ENCODE measurements around the gene CDH16.

CDH16 gene

GRCh38 chr16:66918355-66918754 lies 330 bp downstream of the CDH16 start:
- no peaks in the 10 kb centered on the region for H3K9me3 Mint-ChIP-seq
- no peaks in the 10 kb centered on the region for H3K4me1 Mint-ChIP-seq (ENCODE audit: low read depth)
- peaks cover 15% of the 10 kb centered on the region for H3K27me3 Mint-ChIP-seq (ENCODE audit: low read depth)
- H3K4me3 Mint-ChIP-seq, result no peak overlapping the region
- no peak overlapping the region for H3K27ac Mint-ChIP-seq
- H3K36me3 Mint-ChIP-seq (ENCODE audit: low read depth), result no peaks in the 10 kb centered on the region
- no peak for DNase-seq (ENCODE audit: low spot score)

DNA sequence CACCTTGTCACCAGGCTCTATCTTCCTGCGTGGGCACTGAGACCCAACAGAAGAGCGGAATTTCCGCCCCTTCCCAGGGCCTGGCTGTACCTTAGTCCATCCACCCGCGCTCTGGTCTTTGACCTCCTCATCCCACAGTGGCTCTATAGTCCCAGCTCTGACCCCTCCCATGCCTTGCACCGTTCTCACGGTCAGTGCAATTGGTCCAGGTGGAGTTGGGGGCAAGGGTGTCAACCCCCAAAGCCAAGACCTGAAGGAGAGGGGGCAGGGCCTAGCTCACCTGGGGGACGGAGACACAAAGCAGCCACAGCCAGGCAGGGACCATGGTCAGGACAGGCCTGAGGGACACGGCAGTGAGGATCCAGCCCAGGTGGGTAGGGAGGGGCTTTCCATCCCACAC lies 944 bp downstream of the CDH16 start:
- no peaks in the 10 kb centered on the region for H3K4me1 Mint-ChIP-seq (ENCODE audit: low read depth)
- no peak overlapping the region for H3K27ac Mint-ChIP-seq
- H3K9me3 Mint-ChIP-seq, result no peaks in the 10 kb centered on the region
- no peaks in the 10 kb centered on the region for H3K36me3 Mint-ChIP-seq (ENCODE audit: low read depth)
- H3K27me3 Mint-ChIP-seq (ENCODE audit: low read depth), result peaks cover 14% of the 10 kb centered on the region
- no peak for DNase-seq (ENCODE audit: low spot score)
- H3K4me3 Mint-ChIP-seq, result no peak overlapping the region

DNA sequence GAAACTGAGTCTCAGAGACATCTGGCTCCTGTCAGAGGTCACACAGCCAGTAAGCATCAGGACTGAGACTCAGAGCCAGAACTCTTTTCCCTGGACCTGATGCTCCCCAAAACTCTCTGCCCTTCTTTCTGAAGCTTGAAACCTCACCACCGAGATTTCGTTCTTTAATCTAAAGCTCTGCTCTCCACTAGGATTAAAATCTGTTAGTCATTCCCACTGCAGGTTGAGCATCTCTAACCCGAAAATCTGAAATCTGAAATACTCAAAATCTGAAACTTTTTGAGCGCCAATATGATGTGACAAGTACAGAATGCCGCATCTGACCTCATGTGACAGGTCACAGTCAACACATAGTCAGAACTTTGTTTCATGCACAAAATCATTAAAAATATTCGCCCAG lies 2.2 kb downstream of the CDH16 start:
- Mint-ChIP-seq H3K9me3 (no peaks in the 10 kb centered on the region), H3K4me3 (no peak overlapping the region), H3K36me3 (ENCODE audit: low read depth) (no peaks in the 10 kb centered on the region), H3K27me3 (ENCODE audit: low read depth) (peaks cover 14% of the 10 kb centered on the region), H3K27ac (no peak overlapping the region), H3K4me1 (ENCODE audit: low read depth) (no peaks in the 10 kb centered on the region)
- DNase-seq (ENCODE audit: low spot score), result no peak

GRCh38 chr16:66915041-66915440 lies 3.6 kb downstream of the CDH16 start:
- Mint-ChIP-seq H3K9me3 (no peaks in the 10 kb centered on the region), H3K4me3 (no peak overlapping the region), H3K27me3 (ENCODE audit: low read depth) (peaks cover 4% of the 10 kb centered on the region), H3K4me1 (ENCODE audit: low read depth) (no peaks in the 10 kb centered on the region), H3K36me3 (ENCODE audit: low read depth) (no peaks in the 10 kb centered on the region), H3K27ac (no peak overlapping the region)
- DNase-seq (ENCODE audit: low spot score), result no peak

GRCh38 chr16:66914541-66914940 lies 4.1 kb downstream of the CDH16 start:
- Mint-ChIP-seq H3K27ac (no peak overlapping the region), H3K27me3 (ENCODE audit: low read depth) (no peaks in the 10 kb centered on the region), H3K9me3 (no peaks in the 10 kb centered on the region), H3K36me3 (ENCODE audit: low read depth) (no peaks in the 10 kb centered on the region), H3K4me1 (ENCODE audit: low read depth) (no peaks in the 10 kb centered on the region), H3K4me3 (no peak overlapping the region)
- DNase-seq (ENCODE audit: low spot score), result no peak

DNA sequence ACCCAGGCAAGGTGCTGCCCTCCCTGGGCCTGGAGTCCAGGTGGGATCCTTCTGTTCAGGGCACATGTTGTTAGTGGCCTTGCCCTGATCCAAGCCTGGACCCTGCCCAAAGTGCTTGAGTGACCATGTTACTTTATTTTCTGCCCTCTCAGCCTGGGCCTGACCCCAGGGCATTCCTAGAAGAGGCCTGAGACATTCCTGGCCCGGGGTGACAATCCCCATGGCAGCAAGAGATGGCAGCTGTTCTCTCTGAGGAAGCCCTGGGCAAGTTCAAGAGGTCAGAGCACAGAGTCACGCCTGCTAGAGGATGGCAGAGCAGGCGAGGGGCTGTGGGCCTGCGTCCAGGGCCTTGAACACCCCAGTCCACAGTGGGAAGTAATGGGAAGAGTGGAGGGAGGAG lies 5.0 kb downstream of the CDH16 start:
- DNase-seq (ENCODE audit: low spot score), result no peak
- Mint-ChIP-seq H3K4me3 (no peak overlapping the region), H3K27me3 (ENCODE audit: low read depth) (no peaks in the 10 kb centered on the region), H3K4me1 (ENCODE audit: low read depth) (no peaks in the 10 kb centered on the region), H3K9me3 (no peaks in the 10 kb centered on the region), H3K36me3 (ENCODE audit: low read depth) (no peaks in the 10 kb centered on the region), H3K27ac (no peak overlapping the region)

DNA sequence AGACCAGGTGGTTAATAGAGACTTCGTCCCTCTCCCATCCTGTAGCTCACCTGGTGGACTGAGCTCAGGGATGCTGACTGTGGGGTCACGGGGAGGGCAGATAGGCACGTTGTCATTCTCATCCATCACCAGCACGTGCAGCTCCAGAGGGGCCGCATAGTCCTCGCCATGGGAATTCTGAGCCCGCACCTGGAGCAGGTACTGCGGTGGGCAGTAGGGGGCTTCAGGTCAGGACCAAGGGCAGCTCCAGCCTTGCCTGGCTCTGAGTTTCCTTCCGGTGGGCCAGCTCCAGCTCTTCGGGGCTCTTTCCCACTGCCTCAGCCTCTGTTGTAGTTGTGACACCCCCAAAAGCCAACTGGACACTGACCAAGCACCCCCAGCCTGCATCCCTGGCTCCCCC lies 5.6 kb downstream of the CDH16 start:
- Mint-ChIP-seq H3K27me3 (ENCODE audit: low read depth) (no peaks in the 10 kb centered on the region), H3K9me3 (no peaks in the 10 kb centered on the region), H3K27ac (no peak overlapping the region), H3K4me3 (no peak overlapping the region), H3K36me3 (ENCODE audit: low read depth) (no peaks in the 10 kb centered on the region), H3K4me1 (ENCODE audit: low read depth) (no peaks in the 10 kb centered on the region)
- no peak for DNase-seq (ENCODE audit: low spot score)

DNA sequence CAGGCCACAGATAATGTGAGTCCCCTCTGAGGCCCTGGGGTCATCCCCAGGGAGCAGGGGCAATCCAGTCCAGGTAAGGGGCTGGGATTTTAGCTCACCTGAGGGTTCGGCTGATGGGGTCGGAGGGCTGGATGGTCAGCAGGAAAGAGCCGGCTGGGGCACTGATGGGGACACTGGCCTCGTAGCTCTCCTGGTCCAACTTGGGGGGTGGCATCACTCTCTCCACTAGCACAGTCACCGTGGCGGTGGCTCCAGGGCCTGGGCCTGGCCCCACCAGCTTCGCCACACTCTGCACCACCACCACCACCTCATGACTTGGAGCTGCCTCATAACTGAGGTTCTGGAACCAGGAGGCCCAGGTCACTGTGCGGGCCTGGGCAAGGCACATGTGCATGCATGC lies 6.9 kb downstream of the CDH16 start:
- Mint-ChIP-seq H3K27me3 (ENCODE audit: low read depth) (no peaks in the 10 kb centered on the region), H3K4me1 (ENCODE audit: low read depth) (no peaks in the 10 kb centered on the region), H3K9me3 (no peaks in the 10 kb centered on the region), H3K4me3 (no peak overlapping the region), H3K36me3 (ENCODE audit: low read depth) (no peaks in the 10 kb centered on the region), H3K27ac (no peak overlapping the region)
- no peak for DNase-seq (ENCODE audit: low spot score)

DNA sequence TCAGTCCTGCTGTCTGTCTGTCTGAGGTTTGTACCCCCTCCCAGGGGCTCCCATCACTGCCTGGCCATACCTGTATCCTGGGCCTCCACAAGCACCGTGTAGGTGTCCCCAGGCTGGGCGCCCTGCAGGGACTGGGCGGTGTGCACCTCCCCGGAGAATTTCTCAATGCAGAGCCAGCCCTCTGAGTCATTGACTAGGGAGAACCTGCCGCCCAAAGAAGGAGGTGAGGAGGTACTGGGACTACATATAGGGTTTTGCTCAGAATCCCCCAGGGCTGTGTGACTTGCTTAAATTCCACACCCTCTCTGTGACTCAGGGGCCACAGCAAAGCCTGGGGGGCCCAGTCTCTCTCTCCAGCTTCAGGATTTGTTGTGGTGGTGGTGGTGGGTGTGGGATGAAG lies 7.6 kb downstream of the CDH16 start:
- no peaks in the 10 kb centered on the region for H3K9me3 Mint-ChIP-seq
- H3K4me1 Mint-ChIP-seq (ENCODE audit: low read depth), result peaks cover 2% of the 10 kb centered on the region
- H3K27me3 Mint-ChIP-seq (ENCODE audit: low read depth), result no peaks in the 10 kb centered on the region
- no peak for DNase-seq (ENCODE audit: low spot score)
- H3K27ac Mint-ChIP-seq, result no peak overlapping the region
- no peak overlapping the region for H3K4me3 Mint-ChIP-seq
- no peaks in the 10 kb centered on the region for H3K36me3 Mint-ChIP-seq (ENCODE audit: low read depth)

DNA sequence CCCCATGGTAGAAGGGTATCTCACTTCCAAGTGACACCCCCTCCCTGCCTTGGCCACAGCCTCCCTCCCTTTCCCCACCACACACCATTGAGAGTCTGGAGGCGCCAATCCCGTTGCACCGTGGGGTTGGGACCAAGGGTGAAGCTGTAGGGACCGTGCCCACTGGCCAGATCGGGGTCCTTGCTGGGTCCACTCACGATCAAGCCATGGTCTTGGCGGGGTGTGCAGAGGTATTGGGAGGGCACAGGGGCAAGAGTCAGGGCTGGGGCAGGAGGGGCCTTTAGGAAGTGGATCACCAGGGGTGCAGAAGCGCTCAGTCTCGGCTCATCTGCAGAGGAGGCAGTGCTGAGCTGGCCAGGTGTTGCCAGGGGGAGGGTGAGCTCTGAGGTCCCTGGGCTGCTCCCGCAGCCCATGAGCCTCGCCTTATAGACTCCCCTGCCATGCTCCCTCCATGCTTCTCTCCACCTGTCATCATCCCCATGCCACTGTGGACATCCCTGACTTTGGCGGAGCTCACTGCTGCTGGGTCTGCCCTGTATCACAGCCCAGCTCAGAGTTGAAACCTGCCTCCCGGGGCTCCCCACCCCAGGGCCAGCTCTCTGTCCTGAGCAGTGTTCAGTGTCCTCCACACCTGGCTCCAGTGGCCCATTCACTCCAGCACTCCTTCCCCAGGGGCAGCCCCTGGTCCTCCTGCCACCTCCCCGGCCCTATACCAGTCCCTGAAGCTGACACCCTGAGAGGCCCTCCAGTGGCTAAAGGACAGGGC lies 8.3 kb downstream of the CDH16 start:
- Mint-ChIP-seq H3K4me1 (ENCODE audit: low read depth) (peaks cover 6% of the 10 kb centered on the region), H3K9me3 (no peaks in the 10 kb centered on the region), H3K27ac (no peak overlapping the region), H3K27me3 (ENCODE audit: low read depth) (no peaks in the 10 kb centered on the region), H3K4me3 (no peak overlapping the region), H3K36me3 (ENCODE audit: low read depth) (no peaks in the 10 kb centered on the region)
- no peak for DNase-seq (ENCODE audit: low spot score)

GRCh38 chr16:66908762-66909559 lies 9.7 kb downstream of the CDH16 start:
- DNase-seq (ENCODE audit: low spot score), result no peak
- Mint-ChIP-seq H3K27ac (no peak overlapping the region), H3K36me3 (ENCODE audit: low read depth) (no peaks in the 10 kb centered on the region), H3K9me3 (no peaks in the 10 kb centered on the region), H3K4me1 (ENCODE audit: low read depth) (peaks cover 6% of the 10 kb centered on the region), H3K4me3 (no peak overlapping the region), H3K27me3 (ENCODE audit: low read depth) (no peaks in the 10 kb centered on the region)

DNA sequence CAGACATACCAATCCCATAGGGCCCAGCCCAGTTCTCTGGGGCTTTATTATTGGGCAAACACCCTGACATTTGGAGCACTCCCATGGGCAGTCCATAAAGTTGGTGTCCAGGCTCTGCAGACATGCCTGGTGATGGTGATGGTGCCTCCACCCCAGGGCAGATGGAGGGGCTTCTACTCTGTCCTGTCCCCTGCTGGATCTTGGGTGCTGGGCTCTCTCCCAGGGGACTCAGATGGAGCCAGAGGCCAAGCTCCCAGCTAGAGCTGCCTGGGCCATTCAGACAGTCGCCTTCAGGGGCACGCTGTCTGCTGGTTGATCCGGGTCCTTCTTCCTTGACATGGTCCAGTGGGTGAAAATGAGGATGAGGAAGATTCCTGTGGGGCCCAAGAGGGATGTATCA lies 10.6 kb downstream of the CDH16 start:
- Mint-ChIP-seq H3K4me3 (no peak overlapping the region), H3K4me1 (ENCODE audit: low read depth) (peaks cover 6% of the 10 kb centered on the region), H3K36me3 (ENCODE audit: low read depth) (no peaks in the 10 kb centered on the region), H3K9me3 (no peaks in the 10 kb centered on the region), H3K27me3 (ENCODE audit: low read depth) (no peaks in the 10 kb centered on the region), H3K27ac (no peak overlapping the region)
- DNase-seq (ENCODE audit: low spot score), result no peak

DNA sequence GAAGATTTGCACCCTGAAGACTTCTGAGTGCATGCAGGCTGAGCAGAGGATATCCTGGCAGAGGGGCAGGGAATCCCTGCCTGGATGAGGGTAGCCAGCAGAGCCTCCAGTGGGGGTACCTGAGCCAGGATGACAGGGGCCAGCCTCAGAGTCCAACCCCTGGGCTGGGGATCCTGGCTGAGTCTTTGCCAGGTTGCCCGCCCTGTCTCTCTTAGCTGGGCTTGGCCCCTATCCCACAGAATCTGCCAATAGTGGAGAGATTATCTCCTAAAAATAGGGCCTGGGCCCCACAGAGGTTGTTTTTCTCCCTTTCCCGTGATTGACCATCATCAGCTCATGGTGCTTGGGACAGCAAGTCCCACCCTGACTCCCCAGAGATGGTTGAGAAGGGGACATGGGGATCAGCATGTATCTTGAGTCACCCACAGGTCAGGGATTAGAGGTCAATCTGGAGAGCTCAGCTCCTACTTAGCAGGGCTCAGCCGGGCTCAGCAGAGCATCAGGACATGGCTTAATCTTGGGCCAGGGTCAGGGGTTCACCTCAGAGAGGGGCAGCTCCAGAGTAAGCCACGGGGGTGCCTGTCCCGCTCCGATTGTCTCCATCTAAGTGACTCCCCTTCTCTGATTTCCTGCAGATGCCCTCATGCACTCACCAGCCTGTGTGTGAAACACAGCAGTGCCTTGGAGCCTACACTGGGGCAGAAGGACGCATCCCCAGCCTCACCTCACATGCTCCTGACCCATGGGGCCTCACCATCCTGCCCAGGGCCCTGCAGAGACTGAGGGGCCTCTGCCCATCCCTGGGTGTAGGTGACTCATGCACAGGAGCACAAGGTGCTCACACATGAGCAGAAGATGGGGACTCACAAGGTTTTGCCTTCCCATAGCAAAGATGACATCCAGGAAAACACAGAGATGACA lies 11.5 kb downstream of the CDH16 start:
- H3K9me3 Mint-ChIP-seq, result no peaks in the 10 kb centered on the region
- DNase-seq (ENCODE audit: low spot score), result no peak
- no peaks in the 10 kb centered on the region for H3K36me3 Mint-ChIP-seq (ENCODE audit: low read depth)
- H3K27ac Mint-ChIP-seq, result peak overlapping the region; percentile 36
- H3K4me1 Mint-ChIP-seq (ENCODE audit: low read depth), result peaks cover 6% of the 10 kb centered on the region
- no peak overlapping the region for H3K4me3 Mint-ChIP-seq
- no peaks in the 10 kb centered on the region for H3K27me3 Mint-ChIP-seq (ENCODE audit: low read depth)

Measured in T-helper 2 cell treated with Interferon-gamma antibody and Interleukin-4, amounts not matched to agents 5 μg/mL and 100 μg/mL, for 36 hours (primary cell).